ENCODE measurements around the gene ZSWIM8.

GRCh38 chr10:73782749-73783085 is 2.7 kb upstream of the ZSWIM8 start:
- no peak for TF ChIP-seq GATA3 (IDR thresholded peaks at IDR 0.05; ENCODE audit: low read depth, low read length)
- no peak for TF ChIP-seq GATA2 (IDR thresholded peaks at IDR 0.05; ENCODE audit: low read depth, low read length)
